Suprapubic skin (tissue), 4 donors: ENCODE data around the gene RBP4. TPM values are rescaled to one million over a fixed set of nuclear protein-coding genes. Genes with fewer than 3 reads are reported as not detected.

Source experiments
- DNase-seq, 2 donors: peaks; one replicate each; pipeline ENCODE4 v3.0.0-alpha.2; 2019; ENCODE audit warnings: low spot score in 2 of 2
- H3K27ac ChIP-seq: fragments of 200-600 bp; sonication (generic); one replicate; pipeline ENCODE4 v1.5.1; 2019
- H3K27me3 ChIP-seq: fragments of 200-600 bp; sonication (generic); one replicate; pipeline ENCODE4 v1.5.1; 2019
- H3K36me3 ChIP-seq: fragments of 200-600 bp; sonication (generic); one replicate; pipeline ENCODE4 v1.5.1; 2019
- H3K4me1 ChIP-seq: fragments of 200-600 bp; sonication (generic); one replicate; pipeline ENCODE4 v1.5.1; 2019
- H3K4me3 ChIP-seq: fragments of 200-600 bp; sonication (generic); one replicate; pipeline ENCODE4 v1.5.1; 2019; ENCODE audit warnings: mild to moderate bottlenecking
- H3K9me3 ChIP-seq: fragments of 200-600 bp; sonication (generic); one replicate; pipeline ENCODE4 v1.5.1; 2019
- CTCF ChIP-seq, 2 donors: fragments of 200-600 bp in 1 of 2; fragments of 450-650 bp in 1 of 2; sonication (generic) in 1 of 2; IDR thresholded peaks; one replicate each; pipeline ENCODE4 v1.5.1; 2016 to 2019; ENCODE audit warnings: antibody characterized with exemption in 2 of 2, mild to moderate bottlenecking in 1 of 2, moderate library complexity in 1 of 2
- EP300 ChIP-seq: sonication (generic); formaldehyde crosslinking; IDR thresholded peaks from one replicate; pipeline ENCODE4 v1.6.1; 2017; ENCODE audit warnings: antibody characterized with exemption
- POLR2A ChIP-seq, 2 donors: fragments of 450-650 bp; IDR thresholded peaks; one replicate each; pipeline ENCODE4 v1.6.1; 2017; ENCODE audit warnings: antibody characterized with exemption in 2 of 2, mild to moderate bottlenecking in 2 of 2, moderate library complexity in 2 of 2
- POLR2AphosphoS5 ChIP-seq, 3 donors: sonication (generic); formaldehyde crosslinking; IDR thresholded peaks; one replicate each; pipeline ENCODE4 v1.6.1; 2017; ENCODE audit warnings: antibody characterized with exemption in 3 of 3
- WGBS: methylation state at CpG from one replicate; pipeline ENCODE4 v1.1.5; 2018; 5-methylcytosine and 5-hydroxymethylcytosine counted together
- total RNA-seq, 4 donors: library from RNA; depleted of rRNA; stranded (reverse); fragments of >200 nt; gene quantifications; one replicate each; pipeline ENCODE4 v1.1.0, GENCODE V29; 2016

The RBP4 gene
- total RNA-seq, 4 donors from 2014 or later: 8.5 to 32.7 (median 18.2) TPM

GRCh38 chr10:93591065-93591808 lies 9.8 kb downstream of the RBP4 start:
- TF ChIP-seq POLR2A (IDR thresholded peaks at IDR 0.05) (no peak), POLR2AphosphoS5 (IDR thresholded peaks at IDR 0.05) (no peak), EP300 (no peak), CTCF (IDR thresholded peaks at IDR 0.05) (no peak)

GRCh38 chr10:93590638-93591037 lies 10.4 kb downstream of the RBP4 start:
- peak in 1 of 2 donors; percentile 16 for DNase-seq

More at GRCh38 chr10:93591065-93591808, 9.8 kb downstream of the RBP4 start:
- Histone ChIP-seq H3K27ac (no peak overlapping the region), H3K4me1 (no peaks in the 10 kb centered on the region), H3K4me3 (no peak overlapping the region), H3K27me3 (no peaks in the 10 kb centered on the region), H3K9me3 (no peaks in the 10 kb centered on the region), H3K36me3 (no peaks in the 10 kb centered on the region)
- WGBS: 72% methylated on average over 8 of the region's 8 CpGs
- peak in 1 of 2 donors; percentile 53 for DNase-seq

GRCh38 chr10:93589648-93590562 lies 11.1 kb downstream of the RBP4 start:
- no peaks in the 10 kb centered on the region for H3K27me3 ChIP-seq
- H3K9me3 ChIP-seq: no peaks in the 10 kb centered on the region
- H3K4me1 ChIP-seq: no peaks in the 10 kb centered on the region
- TF ChIP-seq POLR2A (IDR thresholded peaks at IDR 0.05) (no peak), EP300 (no peak), POLR2AphosphoS5 (IDR thresholded peaks at IDR 0.05) (no peak), CTCF (IDR thresholded peaks at IDR 0.05) (no peak)
- DNase-seq: peak in 1 of 2 donors; percentile 49
- no peaks in the 10 kb centered on the region for H3K36me3 ChIP-seq
- WGBS: 76% methylated on average over 15 of the region's 15 CpGs
- no peak overlapping the region for H3K4me3 ChIP-seq
- H3K27ac ChIP-seq: no peak overlapping the region

More at GRCh38 chr10:93590638-93591037, 10.4 kb downstream of the RBP4 start:
- Histone ChIP-seq H3K27ac (no peak overlapping the region), H3K4me3 (no peak overlapping the region), H3K27me3 (no peaks in the 10 kb centered on the region), H3K9me3 (no peaks in the 10 kb centered on the region), H3K4me1 (no peaks in the 10 kb centered on the region), H3K36me3 (no peaks in the 10 kb centered on the region)
- TF ChIP-seq POLR2AphosphoS5 (IDR thresholded peaks at IDR 0.05): no peak
- TF ChIP-seq EP300: no peak
- TF ChIP-seq POLR2A (IDR thresholded peaks at IDR 0.05): no peak
- no peak for TF ChIP-seq CTCF (IDR thresholded peaks at IDR 0.05)
- WGBS: 66% methylated on average over 7 of the region's 7 CpGs

- Histone ChIP-seq H3K9me3 (no peaks in the 10 kb centered on the region), H3K4me3 (no peak overlapping the region), H3K4me1 (no peaks in the 10 kb centered on the region), H3K36me3 (no peaks in the 10 kb centered on the region), H3K27ac (no peak overlapping the region), H3K27me3 (peaks cover 3% of the 10 kb centered on the region)
- TF ChIP-seq EP300: no peak
- TF ChIP-seq CTCF (IDR thresholded peaks at IDR 0.05): no peak
- TF ChIP-seq POLR2A (IDR thresholded peaks at IDR 0.05): no peak
- no peak for TF ChIP-seq POLR2AphosphoS5 (IDR thresholded peaks at IDR 0.05)
- 88% methylated on average over 7 of the region's 7 CpGs for WGBS
- peak in 1 of 2 donors; percentile 23 for DNase-seq
These were observed 16.6 kb downstream of the RBP4 start for GRCh38 chr10:93584445-93584844.

- H3K9me3 ChIP-seq: no peaks in the 10 kb centered on the region
- no peaks in the 10 kb centered on the region for H3K4me1 ChIP-seq
- peaks cover 3% of the 10 kb centered on the region for H3K27me3 ChIP-seq
- no peak overlapping the region for H3K4me3 ChIP-seq
- no peak for TF ChIP-seq POLR2A (IDR thresholded peaks at IDR 0.05)
- no peak for TF ChIP-seq EP300
- no peak for TF ChIP-seq CTCF (IDR thresholded peaks at IDR 0.05)
- TF ChIP-seq POLR2AphosphoS5 (IDR thresholded peaks at IDR 0.05): no peak
- DNase-seq: no peak
- H3K27ac ChIP-seq: no peak overlapping the region
- no peaks in the 10 kb centered on the region for H3K36me3 ChIP-seq
- 51% methylated on average over 6 of the region's 6 CpGs for WGBS
These were observed 20.2 kb downstream of the RBP4 start for GRCh38 chr10:93580828-93581227.
